ENCODE data around the gene HCST.
"Not testable (repeated sequence)": the region's sequence is repeated elsewhere in the genome, so short reads cannot be mapped to it uniquely, and the experiment has no call there.

The HCST gene

GRCh38 chr19:35909684-35910035 lies 7.3 kb downstream of the HCST start:
- ChIA-PET POLR2A (no interaction called here), CTCF (no interaction called here)
- DNase-seq (ENCODE audit: extremely low spot score): no peak
- TF ChIP-seq ARNT (IDR thresholded peaks at IDR 0.05): no peak
- no peak for TF ChIP-seq ZNF384 (IDR thresholded peaks at IDR 0.05)
- no peak for TF ChIP-seq SUZ12 (IDR thresholded peaks at IDR 0.05)
- TF ChIP-seq L3MBTL2 (conservative IDR thresholded peaks at IDR 0.05): no peak
- no peak for TF ChIP-seq FOXK2 (IDR thresholded peaks at IDR 0.05)
- TF ChIP-seq TARDBP (IDR thresholded peaks at IDR 0.05): no peak
- TF ChIP-seq PKNOX1 (IDR thresholded peaks at IDR 0.05): no peak
- TF ChIP-seq HDGF (IDR thresholded peaks at IDR 0.05; ENCODE audit: borderline replicate concordance): no peak
- TF ChIP-seq FOXM1 (IDR thresholded peaks at IDR 0.05; ENCODE audit: borderline replicate concordance): no peak

GRCh38 chr19:35910355-35910754 lies 8.0 kb downstream of the HCST start:
- CTCF ChIA-PET; POLR2A ChIA-PET; DNase-seq (ENCODE audit: extremely low spot score): not testable (repeated sequence)

- TF ChIP-seq PKNOX1 (IDR thresholded peaks at IDR 0.05) (no peak), HDGF (IDR thresholded peaks at IDR 0.05; ENCODE audit: borderline replicate concordance) (no peak), CTBP1 (IDR thresholded peaks at IDR 0.05; ENCODE audit: borderline replicate concordance) (no peak), ARNT (IDR thresholded peaks at IDR 0.05) (no peak), LEF1 (IDR thresholded peaks at IDR 0.05; ENCODE audit: borderline replicate concordance) (no peak), L3MBTL2 (conservative IDR thresholded peaks at IDR 0.05) (no peak), FOXA1 (IDR thresholded peaks at IDR 0.05) (no peak), TARDBP (IDR thresholded peaks at IDR 0.05) (no peak), SP1 (IDR thresholded peaks at IDR 0.05) (no peak), SUZ12 (IDR thresholded peaks at IDR 0.05) (no peak), ELF4 (IDR thresholded peaks at IDR 0.05) (no peak), BHLHE40 (IDR thresholded peaks at IDR 0.05; ENCODE audit: borderline replicate concordance) (no peak), NFRKB (IDR thresholded peaks at IDR 0.05) (no peak)
- ChIA-PET POLR2A (interaction anchor here (1.0 kb wide), 1 partner anchor 20 kb away, joined by 4 read pairs; no protein-coding TSS in a partner anchor), CTCF (no interaction called here)
- DNase-seq (ENCODE audit: extremely low spot score): no peak
Observed at GRCh38 chr19:35911173-35911572, 8.8 kb downstream of the HCST start.

DNA sequence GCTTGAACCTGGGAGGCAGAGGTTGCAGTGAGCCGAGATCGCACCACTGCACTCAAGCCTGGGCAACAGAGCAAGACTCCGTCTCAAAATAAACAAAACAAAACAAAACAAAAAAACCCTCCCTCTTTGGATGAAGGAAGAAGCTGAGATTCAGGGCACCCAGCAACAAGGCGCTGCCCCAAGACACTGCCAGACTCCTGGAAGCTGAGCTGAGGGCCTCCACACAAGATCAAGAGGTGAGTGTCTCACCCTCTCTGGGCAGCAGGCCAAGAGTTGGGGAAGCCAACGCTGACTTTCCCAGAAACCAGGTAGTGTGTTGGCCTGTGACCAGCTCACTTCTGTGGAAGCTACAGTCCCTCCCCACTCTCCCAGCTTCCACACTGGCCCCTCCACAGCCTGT lies 9.5 kb downstream of the HCST start:
- POLR2A ChIA-PET: interaction anchor here (1.0 kb wide), 1 partner anchor 19 kb away, joined by 4 read pairs; no protein-coding TSS in a partner anchor
- CTCF ChIA-PET: no interaction called here
- DNase-seq (ENCODE audit: extremely low spot score): no peak
- TF ChIP-seq ELF4 (IDR thresholded peaks at IDR 0.05) (no peak), FOXA1 (IDR thresholded peaks at IDR 0.05) (no peak), SP1 (IDR thresholded peaks at IDR 0.05) (no peak), CTBP1 (IDR thresholded peaks at IDR 0.05; ENCODE audit: borderline replicate concordance) (no peak), FOXM1 (IDR thresholded peaks at IDR 0.05; ENCODE audit: borderline replicate concordance) (no peak), BHLHE40 (IDR thresholded peaks at IDR 0.05; ENCODE audit: borderline replicate concordance) (no peak), L3MBTL2 (conservative IDR thresholded peaks at IDR 0.05) (no peak), HDGF (IDR thresholded peaks at IDR 0.05; ENCODE audit: borderline replicate concordance) (no peak), LEF1 (IDR thresholded peaks at IDR 0.05; ENCODE audit: borderline replicate concordance) (no peak), ARNT (IDR thresholded peaks at IDR 0.05) (no peak), FOXK2 (IDR thresholded peaks at IDR 0.05) (no peak), SUZ12 (IDR thresholded peaks at IDR 0.05) (no peak), NFRKB (IDR thresholded peaks at IDR 0.05) (no peak)

DNA sequence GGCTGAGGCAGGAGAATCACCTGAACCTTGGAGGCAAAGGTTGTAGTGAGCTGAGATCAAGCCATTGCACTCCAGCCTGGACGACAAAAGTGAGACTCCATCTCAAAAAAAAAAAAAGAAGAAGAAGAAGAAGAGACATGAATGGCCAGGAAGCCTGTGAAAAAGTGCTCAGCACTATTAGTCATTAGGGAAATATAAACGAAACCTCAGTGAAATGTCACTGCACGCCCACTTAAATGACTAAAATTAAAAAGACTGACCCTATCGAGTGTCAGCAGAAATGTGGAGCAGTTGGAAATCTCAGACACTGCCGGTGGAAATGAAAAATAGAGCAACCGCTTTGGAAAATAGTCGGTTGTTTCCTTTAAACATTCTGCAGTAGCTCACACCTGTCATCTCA lies 11.3 kb downstream of the HCST start:
- no peak for DNase-seq (ENCODE audit: extremely low spot score)
- ChIA-PET CTCF (no interaction called here), POLR2A (interaction anchor here (0.6 to 1.1 kb wide), 2 partner anchors 11 to 13 kb away, joined by 3 read pairs; no protein-coding TSS in a partner anchor)
- TF ChIP-seq SP1 (IDR thresholded peaks at IDR 0.05) (no peak), ARNT (IDR thresholded peaks at IDR 0.05) (no peak)

DNA sequence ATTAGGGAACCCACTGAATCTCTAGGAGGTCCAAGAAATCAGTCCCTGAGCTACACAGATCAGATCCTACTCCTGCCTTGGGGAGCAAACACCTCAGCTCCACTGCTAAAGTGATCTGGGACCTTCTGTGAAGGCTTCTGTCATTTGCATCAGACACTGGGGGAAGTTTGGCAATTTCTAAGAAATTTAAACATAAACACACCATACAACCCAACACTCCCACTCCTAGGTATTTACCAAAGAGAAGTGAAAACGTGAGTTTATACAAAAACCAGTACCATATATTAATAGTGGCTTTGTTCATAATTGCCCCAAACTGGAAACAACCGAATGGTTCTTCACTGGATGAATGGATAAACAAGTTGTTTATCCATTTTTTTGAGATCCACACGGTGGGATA lies 13.1 kb downstream of the HCST start:
- no peak for TF ChIP-seq FOXA1 (IDR thresholded peaks at IDR 0.05)
- POLR2A ChIA-PET: no interaction called here
- no peak for DNase-seq (ENCODE audit: extremely low spot score)
- CTCF ChIA-PET: no interaction called here

- POLR2A ChIA-PET: no interaction called here
- CTCF ChIA-PET: no interaction called here
- TF ChIP-seq SP1 (IDR thresholded peaks at IDR 0.05) (no peak), ARNT (IDR thresholded peaks at IDR 0.05) (no peak), TARDBP (IDR thresholded peaks at IDR 0.05) (no peak), SUZ12 (IDR thresholded peaks at IDR 0.05) (no peak), FOXK2 (IDR thresholded peaks at IDR 0.05) (no peak), NFRKB (IDR thresholded peaks at IDR 0.05) (no peak), ELF4 (IDR thresholded peaks at IDR 0.05) (no peak), ZNF384 (IDR thresholded peaks at IDR 0.05) (no peak), CTBP1 (IDR thresholded peaks at IDR 0.05; ENCODE audit: borderline replicate concordance) (no peak), FOXA1 (IDR thresholded peaks at IDR 0.05) (no peak), L3MBTL2 (conservative IDR thresholded peaks at IDR 0.05) (no peak), HDGF (IDR thresholded peaks at IDR 0.05; ENCODE audit: borderline replicate concordance) (no peak), FOXM1 (IDR thresholded peaks at IDR 0.05; ENCODE audit: borderline replicate concordance) (no peak), BHLHE40 (IDR thresholded peaks at IDR 0.05; ENCODE audit: borderline replicate concordance) (no peak), PKNOX1 (IDR thresholded peaks at IDR 0.05) (no peak), LEF1 (IDR thresholded peaks at IDR 0.05; ENCODE audit: borderline replicate concordance) (no peak)
- DNase-seq (ENCODE audit: extremely low spot score): no peak
Observed at GRCh38 chr19:35919306-35919705, 17.0 kb downstream of the HCST start.

Measured in HEK293T (cell line).